ENCODE results near the gene REC114.
A peak's percentile ranks its signal among the peaks of the same experiment; 100 is the strongest.

Gene REC114

DNA sequence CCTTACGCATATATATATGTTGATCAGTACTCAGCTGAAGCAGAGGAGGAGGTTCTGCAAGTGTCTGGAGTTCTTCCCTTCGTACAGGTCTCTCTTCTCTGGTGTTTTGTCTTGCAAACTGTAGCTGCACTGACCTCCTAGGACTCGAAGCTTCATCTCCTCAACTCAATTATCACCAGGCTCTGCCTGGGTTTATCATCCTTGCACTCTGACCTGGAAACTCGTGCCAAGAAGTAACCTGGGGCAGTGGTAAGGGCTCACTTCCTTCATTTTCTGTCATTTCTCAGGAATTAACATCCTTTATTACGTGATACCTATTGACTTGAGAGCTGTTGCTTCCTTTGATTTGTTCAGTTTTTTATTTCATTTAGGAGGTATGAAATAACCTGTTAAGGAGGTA is 14.4 kb downstream of the REC114 start:
- no peak for DNase-seq (ENCODE audit: low read depth)

DNA sequence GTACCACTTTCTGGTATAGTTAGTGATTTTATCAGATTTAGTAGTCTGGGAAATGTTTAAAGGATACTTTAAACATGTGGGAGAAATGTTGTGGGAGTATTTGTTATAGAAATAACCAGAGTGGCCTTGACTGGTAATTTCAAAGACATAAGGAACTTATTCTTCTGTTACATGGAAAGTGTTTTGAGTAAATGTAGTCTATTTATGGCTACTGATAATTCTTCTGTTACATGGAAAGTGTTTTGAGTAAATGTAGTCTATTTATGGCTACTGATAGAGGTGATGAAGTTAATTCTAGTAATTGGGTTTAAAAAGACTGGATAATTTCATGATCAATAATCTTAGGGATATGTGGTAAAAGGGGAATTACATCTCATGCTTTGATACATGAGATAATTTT is 17.7 kb downstream of the REC114 start:
- DNase-seq (ENCODE audit: low read depth): no peak

DNA sequence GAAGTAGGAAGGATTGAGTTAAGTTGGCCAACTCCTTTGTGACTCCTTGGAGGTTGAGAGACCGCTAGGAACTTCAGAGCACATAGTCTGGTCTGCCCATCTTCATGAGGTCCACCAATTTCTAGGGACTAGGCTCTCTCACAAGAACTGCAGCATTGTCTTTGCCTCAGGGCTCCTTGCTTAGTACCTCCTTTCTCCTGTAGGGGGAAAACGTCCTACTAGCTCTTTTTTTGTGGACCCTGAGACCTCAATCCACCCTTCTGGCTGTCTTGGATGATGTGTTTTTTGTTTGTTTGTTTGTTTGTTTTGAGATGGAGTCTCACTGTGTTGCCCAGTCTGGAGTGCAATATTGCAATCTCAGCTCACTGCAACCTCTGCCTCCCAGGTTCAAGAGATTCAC is 21.6 kb downstream of the REC114 start:
- no peak for DNase-seq (ENCODE audit: low read depth)

DNA sequence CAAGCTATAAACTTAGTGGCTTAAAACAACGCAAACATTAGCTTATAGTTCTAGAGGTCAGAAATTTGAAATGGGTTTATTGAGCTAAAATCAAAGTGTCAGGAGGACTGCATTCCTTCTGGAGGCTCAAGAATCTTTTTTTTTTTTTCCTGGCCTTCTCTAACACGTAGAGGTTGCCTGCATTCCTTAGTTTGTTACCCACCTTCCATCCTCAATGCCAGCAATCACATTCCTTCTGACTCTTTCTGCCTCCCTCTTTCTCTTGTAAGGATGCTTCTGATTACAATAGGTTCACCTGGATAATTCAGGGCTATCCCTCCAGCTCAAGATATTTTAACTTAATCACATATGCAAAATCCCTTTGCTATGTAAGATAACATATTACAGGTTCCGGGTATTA is 24.8 kb downstream of the REC114 start:
- DNase-seq (ENCODE audit: low read depth): no peak

DNA sequence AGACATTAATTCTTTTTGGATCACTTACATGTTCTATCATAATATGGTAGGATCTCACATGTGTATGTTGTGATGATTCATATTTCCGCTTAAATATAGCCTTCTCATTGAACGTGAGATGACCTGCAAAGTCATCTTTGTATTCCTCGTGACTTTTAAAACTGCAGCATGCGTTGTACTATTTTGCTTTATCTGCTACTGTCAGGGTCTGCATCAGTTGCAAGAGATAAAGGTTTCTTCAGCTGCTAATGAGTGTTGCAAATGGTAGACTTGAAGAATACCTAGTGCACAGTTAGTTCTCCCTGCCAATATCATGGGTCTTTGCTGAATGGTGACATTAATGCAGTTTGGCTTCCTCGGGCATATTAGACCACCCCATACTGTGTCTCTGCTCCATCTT is 31.8 kb downstream of the REC114 start:
- DNase-seq (ENCODE audit: low read depth): no peak

DNA sequence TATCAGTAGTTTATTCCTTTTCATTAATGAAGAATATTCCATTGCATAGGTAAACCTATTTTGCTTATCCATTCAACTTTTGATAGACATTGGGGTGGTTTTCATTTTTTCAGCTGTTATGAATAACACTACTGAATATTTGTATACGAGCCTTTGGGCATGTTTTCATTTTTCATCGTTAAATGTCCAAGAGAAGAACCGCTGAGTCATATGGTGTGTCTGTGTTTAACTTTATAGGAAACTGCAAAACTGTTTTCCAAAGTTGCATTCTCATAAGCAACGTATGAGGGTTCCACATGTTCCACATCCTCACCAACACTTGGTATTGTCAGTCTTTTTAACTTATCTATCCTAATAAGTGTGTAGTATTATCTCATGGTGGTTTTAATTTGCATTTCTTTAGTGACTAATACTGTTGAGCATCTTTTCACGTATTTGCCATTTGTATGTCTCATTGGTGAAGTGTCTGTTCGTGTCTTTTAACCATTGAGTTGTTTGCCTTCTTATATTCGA is 33.8 kb downstream of the REC114 start:
- no peak for DNase-seq (ENCODE audit: low read depth)

DNA sequence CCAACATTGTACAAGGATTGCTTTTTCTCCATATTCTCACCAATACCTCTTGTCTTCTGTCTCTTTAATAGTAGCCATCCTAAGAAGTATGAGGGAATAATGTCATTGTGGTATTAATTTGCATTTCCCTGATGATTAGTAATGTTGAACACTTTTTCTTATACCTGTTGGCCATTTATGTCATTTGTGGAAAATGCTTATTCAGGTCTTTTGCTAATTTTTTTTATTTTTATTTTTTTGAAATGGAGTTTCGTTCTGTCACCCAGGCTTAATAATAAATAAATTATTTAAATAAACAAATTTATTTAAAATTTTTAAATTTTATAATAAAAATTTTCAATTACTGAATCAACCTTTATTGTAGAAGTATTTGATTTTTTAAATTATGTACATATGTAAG is 37.1 kb downstream of the REC114 start:
- no peak for DNase-seq (ENCODE audit: low read depth)

DNA sequence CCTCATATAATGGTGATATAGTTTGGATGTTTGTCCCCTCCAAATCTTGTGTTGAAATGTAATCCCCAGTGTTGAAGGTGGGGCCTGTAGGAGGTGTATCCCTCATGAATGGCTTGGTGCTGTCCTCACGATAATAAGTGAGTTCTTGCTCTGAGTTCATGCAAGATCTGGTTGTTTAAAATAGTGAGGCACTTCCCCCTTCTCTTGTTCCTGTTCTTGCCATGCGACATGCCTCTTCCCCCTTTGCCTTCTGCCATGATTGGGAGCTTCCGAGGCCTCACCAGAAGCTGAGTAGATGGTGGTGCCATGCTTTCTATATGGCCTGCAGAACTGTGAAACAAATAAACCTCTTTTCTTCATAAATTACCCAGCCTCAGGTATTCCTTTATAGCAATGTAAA is 39.2 kb downstream of the REC114 start:
- DNase-seq (ENCODE audit: low read depth): no peak

DNA sequence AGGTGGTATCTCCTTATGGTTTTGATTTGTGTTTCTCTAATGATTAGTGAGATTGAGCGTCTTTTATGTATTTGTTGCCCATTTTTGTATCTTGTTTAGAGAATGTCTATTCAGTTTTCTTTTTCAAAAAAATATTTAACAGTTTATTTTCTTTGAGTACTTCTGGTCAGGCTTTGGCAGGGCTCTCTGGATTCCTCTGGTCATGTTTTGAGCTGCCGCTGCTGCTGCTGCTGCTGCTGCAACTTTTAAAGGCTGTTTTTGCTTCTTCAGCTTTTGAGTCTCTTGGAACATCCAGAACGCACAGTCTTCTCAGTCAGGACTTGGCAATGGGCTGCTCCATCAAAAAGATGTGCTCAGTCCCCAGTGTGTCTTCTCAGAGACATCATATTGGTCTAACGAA is 40.1 kb downstream of the REC114 start:
- peak; percentile 17 for DNase-seq (ENCODE audit: low read depth)

DNA sequence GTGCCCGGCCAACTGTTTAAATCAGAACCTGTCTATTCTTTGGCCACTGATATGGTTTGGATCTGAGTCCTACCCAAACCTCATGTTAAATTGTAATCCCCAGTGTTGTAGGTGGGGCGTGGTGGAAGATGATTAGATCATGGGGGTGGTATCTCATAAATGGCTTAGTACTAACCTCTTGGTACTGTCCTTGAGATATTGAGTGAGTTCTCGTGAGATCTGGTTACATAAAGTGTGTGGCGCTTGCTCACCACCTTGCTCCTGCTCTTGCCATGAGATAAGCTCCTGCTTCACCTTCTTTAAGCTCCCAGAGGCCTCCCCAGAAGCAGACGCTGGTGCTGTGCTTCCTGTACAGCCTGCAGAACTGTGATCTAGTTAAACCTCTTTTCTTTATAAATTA is 42.4 kb downstream of the REC114 start:
- DNase-seq (ENCODE audit: low read depth): no peak

DNA sequence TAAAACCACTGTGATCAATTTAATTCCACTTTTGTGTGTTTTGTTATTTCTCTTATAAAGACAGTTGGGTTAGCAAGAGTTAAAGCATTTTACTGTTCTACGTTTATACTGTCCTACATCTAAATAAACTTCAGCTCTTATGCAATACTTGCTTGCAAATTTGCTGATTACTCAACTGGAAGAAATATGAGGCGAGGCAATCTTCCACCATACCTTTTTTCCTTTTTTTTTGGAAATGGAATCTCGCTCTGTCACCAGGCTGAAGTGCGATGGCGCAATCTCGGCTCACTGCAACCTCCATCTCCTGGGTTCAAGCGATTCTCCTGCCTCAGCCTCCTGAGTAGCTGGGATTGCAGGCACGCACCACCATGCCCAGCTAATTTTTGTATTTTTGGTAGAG is 42.9 kb downstream of the REC114 start:
- DNase-seq (ENCODE audit: low read depth): peak; percentile 4

DNA sequence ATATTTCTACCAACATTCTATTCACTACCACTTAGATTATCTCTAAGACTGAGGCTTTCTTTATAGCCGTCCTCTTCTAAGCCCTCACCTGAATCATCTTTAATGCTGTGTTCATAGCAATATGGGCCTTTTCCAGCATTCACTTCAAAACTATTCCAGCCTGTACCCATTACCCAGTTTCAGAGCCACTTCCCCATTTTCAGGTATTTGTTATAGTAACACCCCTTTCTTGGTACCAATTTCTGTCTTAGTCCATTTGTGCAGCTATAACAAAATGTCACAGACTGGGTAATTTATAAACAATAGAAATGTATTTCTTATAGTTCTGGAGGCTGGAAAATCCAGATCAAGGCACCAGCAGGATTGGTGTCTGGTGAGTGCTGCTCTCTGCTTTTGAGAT is 45.7 kb downstream of the REC114 start:
- no peak for DNase-seq (ENCODE audit: low read depth)

DNA sequence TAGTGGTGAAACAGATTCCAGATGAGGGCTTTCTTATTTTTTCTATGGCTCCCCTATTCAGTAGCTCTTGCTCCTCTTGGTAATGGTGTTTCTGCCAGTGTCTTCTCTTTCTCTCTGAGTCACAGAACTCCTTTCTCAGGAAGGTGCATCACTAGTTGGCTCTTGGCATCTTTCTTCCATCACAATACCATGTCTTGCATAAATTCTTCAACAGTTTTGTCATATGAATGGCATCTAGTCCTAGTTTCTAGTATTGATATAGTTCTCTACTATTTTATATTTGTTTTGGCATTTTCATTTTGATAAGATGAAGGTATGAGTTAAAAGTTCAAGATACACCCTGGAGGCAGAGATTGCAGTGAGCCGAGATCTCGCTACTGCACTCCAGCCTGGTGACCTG is 51.0 kb downstream of the REC114 start:
- no peak for DNase-seq (ENCODE audit: low read depth)

DNA sequence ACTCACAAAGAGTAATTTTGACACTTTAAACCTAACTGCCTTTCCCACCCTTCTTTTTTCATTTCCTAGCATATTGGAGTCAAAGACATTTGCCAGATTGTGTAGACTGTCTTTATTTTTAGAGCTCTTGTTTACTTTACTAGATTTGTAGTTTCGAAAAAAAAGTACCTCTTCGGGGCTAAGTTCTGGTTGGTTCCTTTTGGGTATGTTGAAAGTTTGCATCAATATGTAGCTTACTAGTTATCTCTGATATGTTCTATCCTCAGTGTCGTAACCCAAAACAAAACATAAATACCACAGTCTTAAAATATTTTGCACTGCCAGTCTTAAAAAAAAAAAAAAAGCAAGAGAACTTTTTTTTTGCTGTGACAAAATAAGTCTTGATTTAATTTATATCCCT is 52.2 kb downstream of the REC114 start:
- no peak for DNase-seq (ENCODE audit: low read depth)

DNA sequence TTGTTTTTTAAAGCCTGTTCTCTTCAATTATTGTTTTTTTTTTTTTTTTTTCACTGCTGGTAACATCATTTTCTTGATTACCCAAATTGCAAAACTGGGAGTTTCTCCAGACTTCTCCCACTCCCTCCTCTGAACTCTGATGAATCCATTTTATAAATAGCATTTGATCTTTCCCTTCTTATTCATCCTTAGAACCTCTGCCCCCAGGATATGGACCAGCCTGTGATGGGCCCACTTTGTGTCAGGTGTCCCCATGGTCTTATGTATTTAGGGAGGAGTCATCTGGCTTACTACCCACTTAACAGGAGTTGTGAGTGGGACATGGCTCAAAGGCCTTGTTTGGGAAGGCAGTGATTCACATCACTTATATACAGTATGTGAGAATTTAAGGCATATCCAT is 57.7 kb downstream of the REC114 start:
- no peak for DNase-seq (ENCODE audit: low read depth)

DNA sequence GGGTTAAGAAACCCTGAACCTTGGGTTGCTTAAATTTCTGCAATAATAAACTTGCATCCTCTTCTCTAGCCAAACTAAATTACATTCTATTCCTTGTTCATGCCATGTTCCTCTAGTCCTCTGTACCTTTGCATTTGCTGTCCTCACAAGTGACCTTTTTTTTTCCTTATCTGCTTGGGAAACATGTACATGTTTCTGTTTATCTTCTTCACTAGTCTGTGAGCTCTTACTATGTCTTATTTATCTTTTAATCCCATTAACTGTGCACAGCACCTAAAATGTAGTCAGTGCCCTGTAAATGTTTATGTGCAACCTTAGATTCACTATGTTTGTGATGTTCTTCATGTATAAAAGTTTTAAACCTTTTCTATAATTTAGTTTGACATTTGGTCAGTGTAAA is 61.9 kb downstream of the REC114 start:
- DNase-seq (ENCODE audit: low read depth): no peak

DNA sequence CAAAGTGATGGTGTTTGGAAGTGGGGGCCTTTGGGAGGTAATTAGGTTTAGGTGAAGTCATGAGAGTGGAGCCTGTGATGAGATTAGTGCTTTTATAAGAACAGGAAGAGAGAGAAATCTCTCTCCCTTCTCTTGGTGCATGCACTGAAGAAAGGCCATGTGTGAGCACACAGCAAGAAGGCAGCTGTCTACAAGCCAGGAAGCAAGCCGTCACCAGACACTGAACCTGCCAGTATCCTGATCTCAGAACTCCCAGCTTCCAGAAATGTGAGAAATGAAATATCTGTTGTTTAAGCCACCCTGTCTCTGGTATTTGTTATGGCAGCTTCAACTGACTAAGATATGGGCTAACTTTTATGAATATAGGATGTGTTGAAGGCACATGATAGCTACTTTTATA is 72.6 kb downstream of the REC114 start:
- DNase-seq (ENCODE audit: low read depth): no peak

DNA sequence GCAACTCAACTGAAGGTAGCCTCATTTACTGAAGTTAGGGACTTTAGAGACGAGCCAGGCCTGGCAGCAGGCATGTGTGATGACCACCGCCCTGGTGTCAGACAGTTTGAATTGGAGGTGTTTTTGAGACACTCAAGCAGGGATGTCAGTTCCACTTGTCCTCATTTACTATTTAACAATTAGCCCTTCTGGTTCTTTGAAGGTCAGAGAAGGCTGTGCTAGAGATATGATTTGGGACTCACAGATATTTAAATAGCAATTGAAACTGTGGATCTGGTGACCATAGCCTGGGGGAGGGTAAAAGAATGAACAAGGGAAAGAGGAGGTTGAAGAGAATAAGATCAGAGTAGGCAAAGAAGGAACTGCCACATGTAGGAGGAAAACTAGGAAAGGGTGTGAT is 74.6 kb downstream of the REC114 start:
- no peak for DNase-seq (ENCODE audit: low read depth)

DNA sequence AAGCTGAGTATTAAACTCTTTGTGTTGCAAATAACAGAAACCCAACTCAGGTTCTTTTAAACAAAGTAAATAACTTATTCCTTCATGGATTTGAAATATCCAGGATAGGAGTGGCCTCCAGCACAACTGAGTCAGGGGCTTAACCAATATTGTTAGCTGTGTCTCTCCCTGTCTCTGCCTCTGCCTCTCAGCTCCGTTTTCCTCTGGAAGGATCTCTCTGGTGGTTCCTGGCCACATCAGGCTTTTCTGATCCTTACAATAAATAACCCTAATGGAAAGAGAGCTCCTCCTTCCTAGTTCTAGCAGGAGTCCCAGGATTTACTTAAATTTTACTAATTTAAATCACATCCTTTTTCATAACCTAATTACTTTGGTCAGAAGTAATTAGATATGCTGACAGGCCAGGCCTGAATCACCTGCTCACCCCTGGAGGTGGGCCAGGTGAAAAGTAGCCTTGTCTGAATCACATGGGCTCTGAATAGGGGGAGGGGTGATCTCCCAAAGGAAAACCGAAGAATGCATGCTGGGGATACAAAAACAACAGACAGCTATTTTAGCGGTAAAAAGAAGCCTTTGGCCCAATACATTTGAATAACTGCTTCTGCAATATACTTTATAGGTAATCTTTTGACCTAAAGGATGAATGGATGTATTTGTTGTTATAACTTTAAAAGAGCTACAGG is 75.4 kb downstream of the REC114 start:
- no peak for DNase-seq (ENCODE audit: low read depth)

DNA sequence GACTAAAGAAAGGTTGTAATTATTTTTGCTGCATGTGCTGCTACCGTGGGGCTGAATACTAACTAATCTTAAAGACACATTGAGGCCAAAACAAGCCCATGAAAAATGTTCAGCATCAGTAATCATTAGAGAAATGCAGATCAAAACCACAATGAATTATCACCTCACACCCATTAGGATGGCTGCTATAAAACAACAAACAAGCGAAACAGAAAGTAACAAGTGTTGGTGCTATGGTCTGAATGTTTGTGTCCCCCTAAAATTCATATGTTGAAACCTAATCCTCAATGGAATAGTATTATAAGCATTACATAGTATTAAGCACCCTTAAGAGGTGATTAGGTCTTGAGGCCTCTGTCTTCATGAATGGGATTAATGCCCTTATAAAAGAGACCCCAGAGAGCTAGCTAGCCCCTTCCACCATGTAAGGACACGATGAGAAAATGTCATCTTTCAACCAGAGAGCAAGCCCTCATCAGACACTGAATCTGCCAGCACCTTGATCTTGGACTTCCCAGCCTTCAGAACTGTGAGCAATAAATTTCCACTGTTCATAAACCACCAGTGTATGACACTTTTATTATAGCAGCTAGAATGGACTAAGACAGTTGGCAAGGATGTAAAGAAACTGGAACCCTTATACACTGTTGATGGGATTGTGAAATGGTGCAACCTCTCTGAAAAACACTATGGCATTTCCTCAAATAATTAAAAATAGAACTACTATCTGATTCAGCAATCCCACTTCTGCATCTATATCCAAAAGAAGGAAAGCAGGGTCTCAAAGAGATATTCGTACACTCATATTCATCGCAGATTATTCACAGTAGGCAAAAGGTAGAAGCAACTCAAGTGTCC is 76.1 kb downstream of the REC114 start:
- no peak for DNase-seq (ENCODE audit: low read depth)

DNA sequence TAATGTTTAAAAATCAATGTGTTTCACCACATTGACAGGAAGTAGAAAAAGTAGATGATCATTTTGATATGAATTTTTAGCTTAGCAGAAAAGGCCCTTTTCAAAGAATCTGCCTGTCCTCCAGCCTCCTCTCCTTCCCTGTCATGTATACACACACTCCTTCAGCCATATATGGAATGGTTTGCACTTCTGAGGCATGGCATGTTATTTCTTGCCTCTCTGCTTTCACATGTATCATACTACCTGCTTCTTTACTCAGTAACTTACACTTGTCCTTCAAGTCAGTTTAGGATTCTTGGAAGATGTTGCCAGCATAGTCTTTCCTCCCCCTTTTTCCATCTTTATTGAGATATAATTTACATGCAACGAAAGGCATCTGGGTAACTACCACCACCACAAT is 79.0 kb downstream of the REC114 start:
- DNase-seq (ENCODE audit: low read depth): no peak

DNA sequence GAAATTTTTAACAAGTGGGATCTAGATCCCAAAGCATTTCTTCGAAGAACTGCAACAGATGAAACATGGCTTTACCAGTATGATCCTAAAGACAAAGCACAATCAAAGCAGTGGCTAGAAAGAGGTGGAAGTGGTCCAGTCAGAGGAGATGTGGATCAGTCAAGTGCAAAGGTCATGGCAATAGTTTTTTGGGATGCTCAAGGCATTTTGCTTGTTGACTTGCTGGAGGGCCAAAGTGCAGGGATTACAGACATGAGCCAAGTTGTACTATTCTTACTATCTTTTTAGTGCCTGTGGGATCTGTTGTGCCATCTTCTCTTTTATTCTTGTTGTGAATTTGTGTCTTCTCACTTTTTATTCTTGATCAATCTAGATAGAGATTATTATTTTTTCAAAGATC is 82.0 kb downstream of the REC114 start:
- DNase-seq (ENCODE audit: low read depth): no peak

DNA sequence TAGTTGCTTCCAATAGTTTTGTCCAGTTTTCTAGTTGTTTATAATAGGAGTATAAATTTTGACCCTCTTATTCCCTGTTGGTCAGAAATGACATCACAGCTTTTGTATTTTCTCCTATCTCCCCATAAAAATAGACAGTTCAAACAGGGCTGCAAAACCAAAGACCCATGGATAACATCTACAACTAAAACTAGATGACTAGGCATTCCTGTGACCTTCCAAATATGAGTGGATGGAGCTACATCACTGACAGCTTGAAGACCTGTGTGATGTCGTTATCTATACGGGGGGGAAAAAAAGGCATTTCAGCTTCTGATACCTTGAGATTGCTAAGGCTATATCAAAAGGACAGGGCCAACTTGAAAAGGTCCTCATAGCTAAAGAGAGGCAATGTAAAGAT is 84.6 kb downstream of the REC114 start:
- DNase-seq (ENCODE audit: low read depth): no peak

DNA sequence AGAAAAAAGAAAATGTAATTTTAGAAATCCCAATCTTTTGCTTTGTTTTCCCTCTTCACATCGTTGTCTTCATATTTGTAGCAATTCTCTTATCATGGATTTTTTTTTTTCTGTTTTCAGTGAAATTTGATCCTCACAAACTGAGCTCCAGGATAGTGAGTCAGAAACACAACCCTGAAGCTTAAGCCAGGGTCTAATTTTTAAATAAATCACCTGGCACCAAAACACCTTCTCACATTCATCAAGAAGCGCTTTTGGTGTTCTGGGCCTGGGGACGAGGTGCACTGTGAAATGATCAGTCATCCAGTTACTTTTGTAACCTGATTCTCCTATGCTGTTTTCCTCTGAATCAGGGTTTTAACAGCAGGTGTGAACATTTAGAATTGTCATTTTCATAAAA is 87.7 kb downstream of the REC114 start:
- no peak for DNase-seq (ENCODE audit: low read depth)

Measured in stromal cell of bone marrow (primary cell).